IMR-90 (cell line): ENCODE results near the gene INTS2. TPM values are rescaled to one million over a fixed set of nuclear protein-coding genes. Genes with fewer than 3 reads are reported as not detected.

Source experiments
- ATAC-seq: fragments of 200-7000 bp; cut with Tn5 transposase; 2 replicates; pipeline ENCODE4 v1.9.1; 2020; ENCODE audit warnings: low read depth, mild to moderate bottlenecking, moderate library complexity
- BruUV-seq: library from RNA; stranded (reverse); fragments of 400-500 nt; replicated peaks from 2 replicates; lab custom pipeline; 2021; lab: Mats Ljungman, UMichigan
- CTCF ChIA-PET: fragments of 300-600 bp; formaldehyde crosslinking; extraction: SDS; loops from one replicate; lab custom pipeline; 2021; ENCODE audit warnings: antibody characterized with exemption; lab: Yijun Ruan, JAX
- POLR2A ChIA-PET: fragments of 300-600 bp; sonication (Branson Sonifier 250); formaldehyde crosslinking; loops from one replicate; lab custom pipeline; 2022; ENCODE audit warnings: antibody characterized with exemption; ENCODE audit not compliant: unreplicated experiment; lab: Charles Lee
- DNase-seq: peaks from one replicate; pipeline ENCODE4 v3.0.0; 2013
- H2AFZ ChIP-seq: replicated peaks from 2 replicates; pipeline ENCODE3; 2013; ENCODE audit warnings: low read length, mild to moderate bottlenecking; ENCODE audit not compliant: poor library complexity
- H2AK5ac ChIP-seq: 2 replicates; pipeline ENCODE4 v1.6.1; 2013; ENCODE audit warnings: low read depth, low read length, inconsistent platforms
- H2AK9ac ChIP-seq: replicated peaks from 2 replicates; pipeline ENCODE3; 2013; ENCODE audit warnings: mild to moderate bottlenecking, low read depth, low read length, moderate library complexity; ENCODE audit not compliant: poor library complexity
- H2BK120ac ChIP-seq: 2 replicates; pipeline ENCODE4 v1.6.1; 2013; ENCODE audit warnings: low read depth, low read length, inconsistent platforms
- H2BK15ac ChIP-seq: 3 replicates; pipeline ENCODE4 v1.6.1; 2013; ENCODE audit warnings: low read depth, low read length, inconsistent platforms
- H2BK20ac ChIP-seq: 2 replicates; pipeline ENCODE4 v1.6.1; 2013; ENCODE audit warnings: low read depth, mild to moderate bottlenecking, inconsistent platforms, low read length, moderate library complexity
- H2BK5ac ChIP-seq: 2 replicates; pipeline ENCODE4 v1.6.1; 2013; ENCODE audit warnings: mild to moderate bottlenecking, low read depth, low read length, inconsistent platforms; ENCODE audit not compliant: poor library complexity, severe bottlenecking
- H3K14ac ChIP-seq: replicated peaks from 2 replicates; pipeline ENCODE4 v1.6.1; 2013; ENCODE audit warnings: low read depth, low read length, inconsistent platforms
- H3K18ac ChIP-seq: 2 replicates; pipeline ENCODE4 v1.6.1; 2013; ENCODE audit warnings: low read depth, low read length, control low read depth
- H3K23ac ChIP-seq: 2 replicates; pipeline ENCODE4 v1.6.1; 2013; ENCODE audit warnings: low read depth, low read length, inconsistent platforms
- H3K27ac ChIP-seq: 2 replicates; pipeline ENCODE4 v1.5.1; 2013; ENCODE audit warnings: mild to moderate bottlenecking, control low read depth, low read length; ENCODE audit not compliant: insufficient read depth
- H3K27me3 ChIP-seq: 2 replicates; pipeline ENCODE4 v1.6.1; 2013; ENCODE audit warnings: low read length; ENCODE audit not compliant: control insufficient read depth, insufficient read depth
- H3K36me3 ChIP-seq: 2 replicates; pipeline ENCODE4 v1.6.1; 2013; ENCODE audit warnings: low read length, mixed read lengths; ENCODE audit not compliant: control insufficient read depth, insufficient read depth
- H3K4ac ChIP-seq: 2 replicates; pipeline ENCODE4 v1.6.1; 2013; ENCODE audit warnings: low read depth, low read length, inconsistent platforms
- H3K4me1 ChIP-seq: 2 replicates; pipeline ENCODE4 v1.6.1; 2013; ENCODE audit warnings: low read length, mixed read lengths; ENCODE audit not compliant: control insufficient read depth, insufficient read depth
- H3K4me2 ChIP-seq: 2 replicates; pipeline ENCODE4 v1.6.1; 2013; ENCODE audit warnings: low read depth, mild to moderate bottlenecking, control low read depth, low read length, moderate library complexity
- H3K4me3 ChIP-seq: 2 replicates; pipeline ENCODE4 v1.5.1; 2013; ENCODE audit warnings: low read depth, mild to moderate bottlenecking, control low read depth, low read length, moderate library complexity; ENCODE audit not compliant: insufficient read depth
- H3K56ac ChIP-seq: 2 replicates; pipeline ENCODE4 v1.6.1; 2013; ENCODE audit warnings: low read length, inconsistent platforms; ENCODE audit not compliant: insufficient read depth; ENCODE audit errors: extremely low read depth
- H3K79me1 ChIP-seq, 2 experiments: 2 replicates each; pipeline ENCODE4 v1.6.1; 2013; ENCODE audit warnings: low read length in 2 of 2, inconsistent platforms in 1 of 2, low read depth in 1 of 2
- H3K9ac ChIP-seq: 2 replicates; pipeline ENCODE4 v1.6.1; 2013; ENCODE audit warnings: low read depth, low read length, control low read depth
- H3K9me1 ChIP-seq: 2 replicates; pipeline ENCODE4 v1.6.1; 2013; ENCODE audit warnings: low read length, inconsistent platforms; ENCODE audit not compliant: insufficient read depth
- H3K9me3 ChIP-seq: 2 replicates; pipeline ENCODE4 v1.6.1; 2013; ENCODE audit warnings: low read length; ENCODE audit not compliant: control insufficient read depth, insufficient read depth
- H4K20me1 ChIP-seq: 2 replicates; pipeline ENCODE4 v1.6.1; 2013; ENCODE audit warnings: low read length, inconsistent platforms; ENCODE audit not compliant: insufficient read depth
- H4K5ac ChIP-seq: 2 replicates; pipeline ENCODE4 v1.6.1; 2013; ENCODE audit warnings: mild to moderate bottlenecking, low read depth, low read length, control low read depth
- H4K8ac ChIP-seq, 2 experiments: 2 replicates each; pipeline ENCODE4 v1.6.1; 2013; ENCODE audit warnings: low read depth in 2 of 2, low read length in 2 of 2, control low read depth in 1 of 2, inconsistent platforms in 1 of 2
- H4K91ac ChIP-seq: 2 replicates; pipeline ENCODE4 v1.6.1; 2013; ENCODE audit warnings: low read depth, low read length, inconsistent platforms; ENCODE audit not compliant: insufficient read depth
- BHLHE40 ChIP-seq: fragments of 150-350 bp; IDR thresholded peaks from 2 replicates; pipeline ENCODE4 v1.6.1; 2016; ENCODE audit warnings: mild to moderate bottlenecking, low read depth, low read length
- CEBPB ChIP-seq: IDR thresholded peaks from 2 replicates; pipeline ENCODE4 v1.6.1; 2012; ENCODE audit warnings: low read depth, low read length, improper control_type of control experiment
- FOS ChIP-seq: fragments of 150-350 bp; IDR thresholded peaks from 2 replicates; pipeline ENCODE4 v1.6.1; 2016; ENCODE audit warnings: low read depth, low read length
- MAFK ChIP-seq: IDR thresholded peaks from 2 replicates; pipeline ENCODE4 v1.6.1; 2012; ENCODE audit warnings: low read depth, low read length, improper control_type of control experiment
- MXI1 ChIP-seq: IDR thresholded peaks from 2 replicates; pipeline ENCODE4 v1.6.1; 2012; ENCODE audit warnings: low read depth, mild to moderate bottlenecking, low read length, moderate library complexity, borderline replicate concordance
- NFE2L2 ChIP-seq: fragments of 150-350 bp; IDR thresholded peaks from 2 replicates; pipeline ENCODE4 v1.6.1; 2016; ENCODE audit warnings: low read depth, mild to moderate bottlenecking, low read length
- POLR2A ChIP-seq: IDR thresholded peaks from 2 replicates; pipeline ENCODE4 v1.6.1; 2012; ENCODE audit warnings: mild to moderate bottlenecking, low read depth, low read length
- RAD21 ChIP-seq: IDR thresholded peaks from 2 replicates; pipeline ENCODE4 v1.6.1; 2012; ENCODE audit warnings: low read length, improper control_type of control experiment
- RFX5 ChIP-seq: IDR thresholded peaks from 2 replicates; pipeline ENCODE4 v1.8.0; 2012; ENCODE audit warnings: low read depth, mild to moderate bottlenecking, low read length, moderate library complexity
- SMC3 ChIP-seq: fragments of 150-350 bp; IDR thresholded peaks from 2 replicates; pipeline ENCODE4 v1.6.1; 2016; ENCODE audit warnings: low read depth, mild to moderate bottlenecking, antibody characterized with exemption, low read length, moderate library complexity
- WGBS, 2 experiments: methylation state at CpG; one replicate each; pipeline versions ENCODE4 v1.1.5 to v1.1.7; 2013; ENCODE audit warnings: missing lambda C conversion rate in 2 of 2; ENCODE audit not compliant: insufficient read length in 1 of 2; ENCODE audit errors: extremely low coverage in 2 of 2; 5-methylcytosine and 5-hydroxymethylcytosine counted together
- dilution Hi-C: fragments of 300-500 bp; cut with HindIII; formaldehyde crosslinking; loops from one replicate; pipeline ENCODE4 v1.14.3; 2018; ENCODE audit warnings: low sequenced_read_pairs; ENCODE audit not compliant: unreplicated experiment
- in situ Hi-C: fragments of 300-500 bp; cut with MboI; formaldehyde crosslinking; loops from 3 replicates; pipeline ENCODE4 v1.14.3; 2019; ENCODE audit warnings: low sequenced_read_pairs, inconsistent platforms, mixed read lengths
- intact Hi-C: fragments of 100-400 bp; cut with micrococcal nuclease; formaldehyde crosslinking; loops from 2 replicates; pipeline ENCODE4 v1.10.0; 2022
- polyA plus RNA-seq, 3 experiments: library from polyadenylated mRNA; depleted of rRNA; stranded (reverse); fragments of >200 nt; gene quantifications; 2 replicates each; pipeline ENCODE4 v1.2.3, GENCODE V29; 2012; ENCODE audit warnings: low replicate concordance in 1 of 3
- total RNA-seq: library from RNA; depleted of rRNA; stranded (reverse); fragments of >200 nt; gene quantifications from 2 replicates; pipeline ENCODE4 v1.2.3, GENCODE V29; 2012
- TF ChIP-seq, protein P1 (sequence below): conservative IDR thresholded peaks from 2 replicates; pipeline ENCODE4 v1.5.1; 2012; ENCODE audit warnings: mild to moderate bottlenecking, low read depth, low read length, improper control_type of control experiment

INTS2 gene
- total and polyA plus RNA-seq, 2 of the 4 experiments (the other 2 are of a cell fraction): 4.0 to 17.4 TPM

DNA sequence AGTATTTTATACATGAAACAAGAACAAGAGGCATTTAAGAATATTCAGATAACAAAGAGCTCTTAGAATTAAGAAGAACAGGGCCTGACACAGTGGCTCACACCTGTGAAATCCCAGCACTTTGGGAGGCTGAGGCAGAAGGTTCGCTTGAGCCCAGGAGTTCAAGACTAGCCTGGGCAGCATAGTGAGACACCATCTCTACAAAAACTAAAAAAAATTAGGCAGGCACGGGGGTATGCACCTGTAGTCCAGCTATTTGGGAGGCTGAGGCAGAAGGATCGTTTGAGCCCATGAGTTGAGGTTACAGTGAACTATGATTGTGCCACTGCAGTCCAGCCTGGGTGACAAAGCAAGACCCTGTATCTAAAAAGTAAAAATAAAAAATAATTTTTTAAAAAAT is 52.0 kb downstream of the INTS2 start:
- Histone ChIP-seq H3K9me3 (no peaks in the 10 kb centered on the region), H3K4me1 (no peaks in the 10 kb centered on the region), H3K79me1 (no peaks in the 10 kb centered on the region; a peak in 1 of 4 replicates), H2BK20ac (no peak overlapping the region), H2AK5ac (no peak overlapping the region), H3K56ac (no peak overlapping the region), H3K9me1 (no peaks in the 10 kb centered on the region), H3K14ac (no peak overlapping the region), H3K18ac (no peak overlapping the region), H3K27ac (no peak overlapping the region), H3K27me3 (no peaks in the 10 kb centered on the region), H3K4me2 (no peak overlapping the region), H4K91ac (no peak overlapping the region), H2BK5ac (no peak overlapping the region), H3K4ac (no peak overlapping the region), H3K36me3 (peaks cover 8% of the 10 kb centered on the region), H4K8ac (no peak overlapping the region), H2BK120ac (no peak overlapping the region), H2BK15ac (no peak overlapping the region), H3K9ac (no peak overlapping the region), H3K23ac (no peak overlapping the region), H2AFZ (no peak overlapping the region), H3K4me3 (no peak overlapping the region), H4K20me1 (no peaks in the 10 kb centered on the region), H2AK9ac (no peak overlapping the region), H4K5ac (no peak overlapping the region)
- ATAC-seq (no peak), DNase-seq (no peak)
- intact Hi-C loops: no loop called here
- WGBS, 2 experiments: no CpG with 5 or more reads among the region's 3 CpGs
- in situ Hi-C loops: no loop called here
- ChIA-PET CTCF (interaction anchor here (1.1 kb wide), 1 partner anchor 234 kb away, joined by 3 read pairs; no protein-coding TSS in a partner anchor), POLR2A (no interaction called here)
- dilution Hi-C loops: no loop called here
- TF ChIP-seq CEBPB (no peak), MXI1 (no peak), MAFK (no peak), RAD21 (no peak), SMC3 (no peak), FOS (no peak), BHLHE40 (no peak), NFE2L2 (no peak), POLR2A (no peak), RFX5 (no peak)
- TF ChIP-seq, protein P1, sequence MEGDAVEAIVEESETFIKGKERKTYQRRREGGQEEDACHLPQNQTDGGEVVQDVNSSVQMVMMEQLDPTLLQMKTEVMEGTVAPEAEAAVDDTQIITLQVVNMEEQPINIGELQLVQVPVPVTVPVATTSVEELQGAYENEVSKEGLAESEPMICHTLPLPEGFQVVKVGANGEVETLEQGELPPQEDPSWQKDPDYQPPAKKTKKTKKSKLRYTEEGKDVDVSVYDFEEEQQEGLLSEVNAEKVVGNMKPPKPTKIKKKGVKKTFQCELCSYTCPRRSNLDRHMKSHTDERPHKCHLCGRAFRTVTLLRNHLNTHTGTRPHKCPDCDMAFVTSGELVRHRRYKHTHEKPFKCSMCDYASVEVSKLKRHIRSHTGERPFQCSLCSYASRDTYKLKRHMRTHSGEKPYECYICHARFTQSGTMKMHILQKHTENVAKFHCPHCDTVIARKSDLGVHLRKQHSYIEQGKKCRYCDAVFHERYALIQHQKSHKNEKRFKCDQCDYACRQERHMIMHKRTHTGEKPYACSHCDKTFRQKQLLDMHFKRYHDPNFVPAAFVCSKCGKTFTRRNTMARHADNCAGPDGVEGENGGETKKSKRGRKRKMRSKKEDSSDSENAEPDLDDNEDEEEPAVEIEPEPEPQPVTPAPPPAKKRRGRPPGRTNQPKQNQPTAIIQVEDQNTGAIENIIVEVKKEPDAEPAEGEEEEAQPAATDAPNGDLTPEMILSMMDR: no peak
- no TSS peak for BruUV-seq
